CD14-positive monocyte (primary cell): ENCODE measurements around the gene RALGAPA2. TPM values are rescaled to one million over a fixed set of nuclear protein-coding genes. Genes with fewer than 3 reads are reported as not detected.

ENCODE experiments used
- DNase-seq, 3 donors: peaks; one replicate each; pipeline ENCODE4 v3.0.0-alpha.2; 2011 to 2022
- H2AFZ ChIP-seq: 2 replicates; pipeline ENCODE4 v1.6.0; 2012; ENCODE audit warnings: mild to moderate bottlenecking, low read depth, low read length, inconsistent platforms; ENCODE audit not compliant: insufficient read depth, poor library complexity, severe bottlenecking
- H3K27ac ChIP-seq, 2 donors: 1 replicate in 1 of 2; 2 replicates in 1 of 2; pipeline ENCODE4 v1.5.1; 2012 to 2013; ENCODE audit warnings: low read length in 2 of 2, control low read depth in 1 of 2, inconsistent platforms in 1 of 2, low read depth in 1 of 2, mild to moderate bottlenecking in 1 of 2
- H3K27me3 ChIP-seq, 2 donors: one replicate each; pipeline versions ENCODE4 v1.6.0 to v1.6.1; 2011 to 2013; ENCODE audit warnings: low read length in 2 of 2; ENCODE audit not compliant: control insufficient read depth in 2 of 2, insufficient read depth in 2 of 2
- H3K36me3 ChIP-seq, 2 donors: replicated peaks in 1 of 2; 1 replicate in 1 of 2; 2 replicates in 1 of 2; pipeline versions ENCODE4 v1.5.1 to v1.6.1; 2012 to 2013; ENCODE audit warnings: low read length in 2 of 2, control low read depth in 1 of 2, inconsistent platforms in 1 of 2, mild to moderate bottlenecking in 1 of 2; ENCODE audit not compliant: insufficient read depth in 2 of 2, control insufficient read depth in 1 of 2
- H3K4me1 ChIP-seq, 2 donors: 1 replicate in 1 of 2; 2 replicates in 1 of 2; pipeline versions ENCODE4 v1.5.1 to v1.6.1; 2012 to 2013; ENCODE audit warnings: low read length in 2 of 2, control low read depth in 1 of 2, inconsistent platforms in 1 of 2, mild to moderate bottlenecking in 1 of 2, moderate library complexity in 1 of 2; ENCODE audit not compliant: insufficient read depth in 2 of 2, control insufficient read depth in 1 of 2
- H3K4me2 ChIP-seq: replicated peaks from 2 replicates; pipeline ENCODE3; 2012; ENCODE audit warnings: low read length, moderate library complexity, mild to moderate bottlenecking; ENCODE audit not compliant: poor library complexity, severe bottlenecking; ENCODE audit errors: extremely low read depth
- H3K4me3 ChIP-seq, 3 experiments: fragments of 200-600 bp in 1 of 3; sonication (generic) in 1 of 3; replicated peaks in 1 of 3; 1 replicate in 2 of 3; 2 replicates in 1 of 3; pipeline ENCODE4 v1.5.1; 2011 to 2013; ENCODE audit warnings: low read length in 3 of 3, mild to moderate bottlenecking in 3 of 3, control low read depth in 2 of 3, low read depth in 2 of 3, inconsistent platforms in 1 of 3, moderate library complexity in 1 of 3
- H3K79me2 ChIP-seq: 2 replicates; pipeline ENCODE4 v1.6.0; 2012; ENCODE audit warnings: mild to moderate bottlenecking, control low read depth, inconsistent platforms, low read length, moderate library complexity; ENCODE audit not compliant: insufficient read depth
- H3K9ac ChIP-seq: 2 replicates; pipeline ENCODE4 v1.6.0; 2017; ENCODE audit warnings: low read length, mild to moderate bottlenecking; ENCODE audit not compliant: insufficient read depth, poor library complexity, severe bottlenecking
- H3K9me3 ChIP-seq, 2 donors: replicated peaks in 1 of 2; 1 replicate in 1 of 2; 2 replicates in 1 of 2; pipeline versions ENCODE4 v1.5.1 to v1.6.1; 2012 to 2013; ENCODE audit warnings: low read length in 2 of 2, control low read depth in 1 of 2; ENCODE audit not compliant: control insufficient read depth in 1 of 2, insufficient read depth in 1 of 2
- H4K20me1 ChIP-seq: 2 replicates; pipeline ENCODE4 v1.6.0; 2012; ENCODE audit warnings: mild to moderate bottlenecking, low read length, control low read depth, moderate library complexity; ENCODE audit not compliant: insufficient read depth
- H3K27ac Mint-ChIP-seq, 7 donors: one replicate each; pipeline ENCODE4 v1.8.0; 2020; ENCODE audit warnings: mild to moderate bottlenecking in 7 of 7, mixed read lengths in 7 of 7, moderate library complexity in 6 of 7, inconsistent platforms in 2 of 7
- H3K27me3 Mint-ChIP-seq, 3 donors: one replicate each; pipeline ENCODE4 v1.8.0; 2021 to 2022; ENCODE audit warnings: low read depth in 3 of 3, mild to moderate bottlenecking in 3 of 3, mixed read lengths in 3 of 3, moderate library complexity in 3 of 3, inconsistent platforms in 1 of 3
- H3K36me3 Mint-ChIP-seq, 2 donors: one replicate each; pipeline ENCODE4 v1.8.0; 2020; ENCODE audit warnings: mixed read lengths in 2 of 2, inconsistent platforms in 1 of 2, mild to moderate bottlenecking in 1 of 2
- H3K4me1 Mint-ChIP-seq: one replicate; pipeline ENCODE4 v1.8.0; 2020; ENCODE audit warnings: mild to moderate bottlenecking, mixed read lengths
- H3K4me3 Mint-ChIP-seq, 2 donors: one replicate each; pipeline ENCODE4 v1.8.0; 2020; ENCODE audit warnings: mild to moderate bottlenecking in 2 of 2, mixed read lengths in 2 of 2, moderate library complexity in 1 of 2
- H3K9me3 Mint-ChIP-seq, 7 donors: one replicate each; pipeline ENCODE4 v1.8.0; 2020 to 2022; ENCODE audit warnings: mixed read lengths in 7 of 7, mild to moderate bottlenecking in 6 of 7, moderate library complexity in 6 of 7, inconsistent platforms in 2 of 7
- CTCF ChIP-seq: fragments of 200-600 bp; IDR thresholded peaks from one replicate; pipeline ENCODE4 v1.8.0; 2022; ENCODE audit warnings: antibody characterized with exemption, mild to moderate bottlenecking
- WGBS: methylation state at CpG from one replicate; pipeline ENCODE4 v1.1.5; 2013; ENCODE audit warnings: missing lambda C conversion rate; ENCODE audit not compliant: insufficient coverage; 5-methylcytosine and 5-hydroxymethylcytosine counted together
- intact Hi-C, 2 donors: fragments of 100-400 bp; cut with micrococcal nuclease; formaldehyde crosslinking; loops; one replicate each; pipeline versions ENCODE4 v1.15.0 to v1.15.1; 2023
- polyA plus RNA-seq, 3 donors: library from polyadenylated mRNA; depleted of rRNA in 1 of 3; unstranded in 2 of 3; stranded (reverse) in 1 of 3; fragments of 300-500 nt in 2 of 3; fragments of >200 nt in 1 of 3; fragmentation: Illumina TruSeq in 2 of 3; gene quantifications; 1 replicate in 2 of 3; 2 replicates in 1 of 3; pipeline ENCODE4 v1.2.3, GENCODE V29; 2012 to 2021

Gene RALGAPA2
- polyA plus RNA-seq, 3 donors, result 6.2 to 13.0 (median 8.9) TPM

GRCh38 chr20:20604357-20604756 lies 108.1 kb downstream of the RALGAPA2 start:
- no CpG with 5 or more reads among the region's 4 CpGs for WGBS

GRCh38 chr20:20603339-20603990 lies 109.0 kb downstream of the RALGAPA2 start:
- Mint-ChIP-seq H3K9me3 (no peaks in the 10 kb centered on the region), H3K36me3 (peaks cover 77 to 84% of the 10 kb centered on the region in 2 donors), H3K27ac (no peak overlapping the region), H3K27me3 (no peaks in the 10 kb centered on the region), H3K4me3 (no peak overlapping the region), H3K4me1 (peaks cover 12% of the 10 kb centered on the region)
- Histone ChIP-seq H3K27me3 (no peaks in the 10 kb centered on the region), H2AFZ (no peak overlapping the region), H3K4me3 (no peak overlapping the region), H4K20me1 (no peaks in the 10 kb centered on the region), H3K9ac (no peak overlapping the region), H3K4me2 (no peak overlapping the region), H3K4me1 (no peaks in the 10 kb centered on the region), H3K27ac (no peak overlapping the region), H3K36me3 (peaks cover 61 to 94% of the 10 kb centered on the region in 2 donors), H3K79me2 (no peaks in the 10 kb centered on the region), H3K9me3 (no peaks in the 10 kb centered on the region)
- intact Hi-C loops, result no loop called here
- TF ChIP-seq CTCF, result no peak
- no peak for DNase-seq
- WGBS, result 96% methylated on average over 4 of the region's 5 CpGs

More at GRCh38 chr20:20604357-20604756, 108.1 kb downstream of the RALGAPA2 start:
- Mint-ChIP-seq H3K36me3 (peaks cover 79 to 81% of the 10 kb centered on the region in 2 donors), H3K27ac (no peak overlapping the region), H3K27me3 (no peaks in the 10 kb centered on the region), H3K9me3 (no peaks in the 10 kb centered on the region), H3K4me3 (no peak overlapping the region), H3K4me1 (peaks cover 12% of the 10 kb centered on the region)
- H3K4me2 ChIP-seq, result no peak overlapping the region
- H4K20me1 ChIP-seq, result no peaks in the 10 kb centered on the region
- no peak overlapping the region for H3K4me3 ChIP-seq
- H3K36me3 ChIP-seq, result peaks cover 53 to 94% of the 10 kb centered on the region in 2 donors
- intact Hi-C loops, result no loop called here
- no peak for DNase-seq
- no peaks in the 10 kb centered on the region for H3K9me3 ChIP-seq
- H3K27me3 ChIP-seq, result no peaks in the 10 kb centered on the region
- no peak for TF ChIP-seq CTCF
- no peak overlapping the region for H2AFZ ChIP-seq
- no peaks in the 10 kb centered on the region for H3K4me1 ChIP-seq
- no peak overlapping the region for H3K27ac ChIP-seq
- no peak overlapping the region for H3K9ac ChIP-seq
- H3K79me2 ChIP-seq, result no peaks in the 10 kb centered on the region
